Loucy (cell line): Measurements from ENCODE around the gene ATE1.

ENCODE experiments used
- H2AFZ ChIP-seq: fragments of 200-600 bp; sonication (generic); 2 replicates; pipeline ENCODE4 v1.6.0; 2016; ENCODE audit warnings: antibody characterized with exemption, mild to moderate bottlenecking, low read length, moderate library complexity
- H3F3A ChIP-seq: fragments of 200-600 bp; 2 replicates; pipeline ENCODE4 v1.6.0; 2016; ENCODE audit warnings: antibody characterized with exemption, low read depth, mild to moderate bottlenecking
- H3K27me3 ChIP-seq: fragments of 200-600 bp; sonication (generic); 2 replicates; pipeline ENCODE4 v1.6.1; 2014; ENCODE audit warnings: low read length, mild to moderate bottlenecking; ENCODE audit not compliant: insufficient read depth, poor library complexity, severe bottlenecking
- H3K36me3 ChIP-seq: fragments of 200-600 bp; sonication (generic); 2 replicates; pipeline ENCODE4 v1.6.1; 2016; ENCODE audit warnings: low read length; ENCODE audit not compliant: insufficient read depth
- H3K4me1 ChIP-seq: fragments of 200-600 bp; sonication (generic); 2 replicates; pipeline ENCODE4 v1.5.1; 2014; ENCODE audit warnings: low read length, mild to moderate bottlenecking; ENCODE audit not compliant: insufficient read depth, poor library complexity, severe bottlenecking
- H3K4me2 ChIP-seq: fragments of 200-600 bp; sonication (generic); 2 replicates; pipeline ENCODE4 v1.6.0; 2014; ENCODE audit warnings: antibody characterized with exemption, low read length, low read depth, mild to moderate bottlenecking; ENCODE audit not compliant: poor library complexity, severe bottlenecking
- H3K4me3 ChIP-seq: fragments of 200-600 bp; sonication (generic); 2 replicates; pipeline ENCODE4 v1.5.1; 2014; ENCODE audit warnings: low read length, mild to moderate bottlenecking, mixed read lengths; ENCODE audit not compliant: poor library complexity, severe bottlenecking
- H3K79me2 ChIP-seq: fragments of 200-600 bp; sonication (generic); 2 replicates; pipeline ENCODE4 v1.6.1; 2014; ENCODE audit warnings: low read length; ENCODE audit not compliant: insufficient read depth
- H3K9ac ChIP-seq: fragments of 200-600 bp; sonication (generic); 2 replicates; pipeline ENCODE4 v1.6.0; 2014; ENCODE audit warnings: mild to moderate bottlenecking, low read depth, low read length, moderate library complexity; ENCODE audit not compliant: poor library complexity, severe bottlenecking
- H3K9me2 ChIP-seq: fragments of 200-600 bp; sonication (generic); replicated peaks from 2 replicates; pipeline ENCODE4 v1.6.1; 2016; ENCODE audit warnings: low read depth, low read length, mixed read lengths
- H3K9me3 ChIP-seq: fragments of 200-600 bp; sonication (generic); 2 replicates; pipeline ENCODE4 v1.6.1; 2014; ENCODE audit warnings: mild to moderate bottlenecking, antibody characterized with exemption, low read length, low read depth; ENCODE audit not compliant: insufficient read depth
- H4K20me1 ChIP-seq: fragments of 200-600 bp; sonication (generic); 2 replicates; pipeline ENCODE4 v1.6.0; 2014; ENCODE audit warnings: antibody characterized with exemption, low read length, mild to moderate bottlenecking; ENCODE audit not compliant: insufficient read depth, poor library complexity, severe bottlenecking
- CTCF ChIP-seq: fragments of 200-600 bp; sonication (generic); conservative IDR thresholded peaks from 2 replicates; pipeline ENCODE4 v1.5.1; 2014; ENCODE audit warnings: mild to moderate bottlenecking, antibody characterized with exemption, low read length
- EZH2phosphoT487 ChIP-seq: fragments of 200-600 bp; IDR thresholded peaks from 2 replicates; pipeline ENCODE4 v1.6.1; 2018; ENCODE audit warnings: antibody characterized with exemption, mild to moderate bottlenecking, moderate library complexity, borderline replicate concordance

The ATE1 gene

GRCh38 chr10:121747163-121747775 lies 180.6 kb downstream of the ATE1 start:
- H3K27me3 ChIP-seq, result no peaks in the 10 kb centered on the region
- H3F3A ChIP-seq, result no peaks in the 10 kb centered on the region
- H3K36me3 ChIP-seq, result peaks cover 8% of the 10 kb centered on the region; the same call in 1 of the 2 replicates
- no peaks in the 10 kb centered on the region for H3K9me2 ChIP-seq
- H3K79me2 ChIP-seq, result no peaks in the 10 kb centered on the region
- no peak overlapping the region for H3K9ac ChIP-seq
- TF ChIP-seq CTCF, result no peak
- no peak for TF ChIP-seq EZH2phosphoT487
- H2AFZ ChIP-seq, result no peak overlapping the region
- no peaks in the 10 kb centered on the region for H3K4me1 ChIP-seq
- H3K4me3 ChIP-seq, result no peak overlapping the region
- no peaks in the 10 kb centered on the region for H4K20me1 ChIP-seq
- H3K4me2 ChIP-seq, result no peak overlapping the region
- no peaks in the 10 kb centered on the region for H3K9me3 ChIP-seq

GRCh38 chr10:121741248-121741792 lies 186.5 kb downstream of the ATE1 start:
- Histone ChIP-seq H3K9me3 (no peaks in the 10 kb centered on the region), H3K9ac (no peak overlapping the region), H3F3A (no peaks in the 10 kb centered on the region), H3K4me1 (no peaks in the 10 kb centered on the region), H3K4me3 (no peak overlapping the region), H3K9me2 (no peaks in the 10 kb centered on the region), H3K36me3 (peaks cover 15% of the 10 kb centered on the region; the same call in 1 of the 2 replicates), H2AFZ (no peak overlapping the region), H4K20me1 (no peaks in the 10 kb centered on the region), H3K4me2 (no peak overlapping the region), H3K27me3 (no peaks in the 10 kb centered on the region), H3K79me2 (no peaks in the 10 kb centered on the region)
- TF ChIP-seq EZH2phosphoT487, result no peak

GRCh38 chr10:121740069-121740468 lies 187.8 kb downstream of the ATE1 start:
- Histone ChIP-seq H3K9me3 (no peaks in the 10 kb centered on the region), H3K4me1 (no peaks in the 10 kb centered on the region), H3K9me2 (no peaks in the 10 kb centered on the region), H3K36me3 (peaks cover 15% of the 10 kb centered on the region; the same call in 1 of the 2 replicates), H3K9ac (no peak overlapping the region), H3K27me3 (no peaks in the 10 kb centered on the region), H2AFZ (no peak overlapping the region), H3K79me2 (no peaks in the 10 kb centered on the region), H3F3A (no peaks in the 10 kb centered on the region), H3K4me3 (no peak overlapping the region), H3K4me2 (no peak overlapping the region), H4K20me1 (no peaks in the 10 kb centered on the region)
- TF ChIP-seq EZH2phosphoT487, result no peak
- no peak for TF ChIP-seq CTCF

- no peak for TF ChIP-seq CTCF
- Histone ChIP-seq H3K27me3 (no peaks in the 10 kb centered on the region), H3K79me2 (no peaks in the 10 kb centered on the region), H3K9ac (no peak overlapping the region), H2AFZ (no peak overlapping the region), H4K20me1 (no peaks in the 10 kb centered on the region), H3K4me3 (no peak overlapping the region), H3K36me3 (peaks cover 15% of the 10 kb centered on the region; the same call in 1 of the 2 replicates), H3F3A (no peaks in the 10 kb centered on the region), H3K9me3 (no peaks in the 10 kb centered on the region), H3K4me1 (no peaks in the 10 kb centered on the region), H3K4me2 (no peak overlapping the region), H3K9me2 (no peaks in the 10 kb centered on the region)
These were observed 188.7 kb downstream of the ATE1 start for GRCh38 chr10:121739114-121739513.
